Measurements from ENCODE around the gene MAGEA11.
"Not testable (repeated sequence)": the region's sequence is repeated elsewhere in the genome, so short reads cannot be mapped to it uniquely, and the experiment has no call there.

MAGEA11 gene, protein sequence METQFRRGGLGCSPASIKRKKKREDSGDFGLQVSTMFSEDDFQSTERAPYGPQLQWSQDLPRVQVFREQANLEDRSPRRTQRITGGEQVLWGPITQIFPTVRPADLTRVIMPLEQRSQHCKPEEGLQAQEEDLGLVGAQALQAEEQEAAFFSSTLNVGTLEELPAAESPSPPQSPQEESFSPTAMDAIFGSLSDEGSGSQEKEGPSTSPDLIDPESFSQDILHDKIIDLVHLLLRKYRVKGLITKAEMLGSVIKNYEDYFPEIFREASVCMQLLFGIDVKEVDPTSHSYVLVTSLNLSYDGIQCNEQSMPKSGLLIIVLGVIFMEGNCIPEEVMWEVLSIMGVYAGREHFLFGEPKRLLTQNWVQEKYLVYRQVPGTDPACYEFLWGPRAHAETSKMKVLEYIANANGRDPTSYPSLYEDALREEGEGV

DNA sequence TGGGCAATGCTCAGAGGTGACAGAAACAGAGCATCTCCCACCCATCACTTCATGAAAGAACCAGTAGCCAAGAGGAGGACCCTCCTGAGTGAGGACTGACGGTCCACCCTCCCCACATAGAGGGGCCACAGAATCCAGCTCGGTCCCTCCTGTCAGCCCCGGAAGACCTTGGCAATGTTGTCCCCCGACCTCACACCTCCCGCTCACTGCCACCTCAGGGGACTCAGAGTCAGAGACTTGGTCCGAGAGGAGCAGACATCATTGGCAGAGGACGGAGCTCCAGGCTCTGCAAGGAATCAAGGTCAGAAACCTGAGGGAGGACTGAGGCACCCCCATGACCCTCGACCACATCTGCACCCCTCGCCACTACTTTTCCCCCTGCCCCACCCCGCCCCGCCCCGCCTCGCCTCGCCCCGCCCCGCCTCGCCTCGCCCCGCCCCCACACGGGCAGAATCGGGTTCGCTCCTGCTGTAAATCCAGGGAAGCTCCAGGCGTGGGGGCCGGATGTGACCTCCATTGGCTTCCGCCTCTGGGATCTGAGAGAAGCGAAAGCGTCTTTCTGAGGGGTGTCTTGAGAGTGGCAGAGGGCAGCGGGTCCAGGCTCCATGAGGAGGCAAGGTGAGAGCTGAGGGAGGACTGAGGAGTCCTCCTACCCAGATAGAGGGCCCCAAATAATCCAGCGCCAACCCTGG is at the start of gene MAGEA11:
TSS of gene MAGEA11 (plus strand) at position 516 of the 692 bp plus-strand sequence. CDS start 1,100 bp downstream, outside the sequence.
- no peak for DNase-seq (ENCODE audit: low spot score)

- not testable (repeated sequence) for DNase-seq (ENCODE audit: low spot score)
Measured at GRCh38 chrX:149675088-149675487, 36.8 kb upstream of the MAGEA11 start.

GRCh38 chrX:149675554-149675953 is 36.3 kb upstream of the MAGEA11 start:
- not testable (repeated sequence) for DNase-seq (ENCODE audit: low spot score)

DNA sequence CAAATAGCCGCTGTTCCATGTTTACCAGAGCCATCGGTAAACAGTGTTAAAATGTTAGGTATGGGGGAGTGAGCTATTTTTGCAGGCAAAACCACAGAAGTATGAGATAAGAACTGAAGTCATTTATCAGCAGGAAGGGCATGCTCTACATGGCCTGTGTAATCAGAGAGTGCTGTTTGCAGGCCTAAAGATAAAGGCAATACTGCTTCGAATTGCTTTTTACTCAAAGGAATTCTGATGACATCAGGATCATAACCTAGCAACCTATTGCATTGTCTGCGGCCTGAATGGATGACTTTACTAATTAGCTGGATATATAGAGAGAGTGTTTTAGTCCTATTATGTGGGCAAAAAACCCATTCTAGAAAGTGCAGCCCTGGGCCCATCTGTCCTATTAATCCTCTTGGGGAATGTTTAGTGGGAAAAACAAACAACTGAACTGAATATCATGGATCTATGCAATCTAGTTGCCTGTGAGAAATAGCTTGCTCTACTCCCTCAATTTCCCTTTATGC is 32.6 kb upstream of the MAGEA11 start:
- DNase-seq (ENCODE audit: low spot score): not testable (repeated sequence)

GRCh38 chrX:149681182-149681581 is 30.7 kb upstream of the MAGEA11 start:
- DNase-seq (ENCODE audit: low spot score): no peak

DNA sequence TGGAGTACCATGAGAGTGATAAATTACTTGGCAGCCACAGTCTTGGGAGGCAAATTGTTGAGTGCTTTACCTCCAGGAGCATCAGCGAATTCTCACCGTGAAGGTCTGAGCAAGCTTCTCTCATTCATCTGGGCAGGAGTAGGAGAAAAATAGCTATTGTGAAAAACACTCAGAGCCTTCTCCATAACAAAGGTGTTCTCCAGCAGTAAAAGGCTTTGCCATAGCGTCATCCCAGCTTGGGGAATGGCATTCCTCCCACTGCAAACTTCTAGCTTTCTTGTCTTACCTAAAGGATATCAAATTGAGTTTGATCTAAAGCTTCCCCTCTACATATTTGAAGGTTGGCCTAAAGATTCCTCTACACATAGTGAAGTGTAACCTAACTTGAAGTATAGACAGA is 29.8 kb upstream of the MAGEA11 start:
- DNase-seq (ENCODE audit: low spot score): no peak

- DNase-seq (ENCODE audit: low spot score): no peak
Measured at GRCh38 chrX:149682956-149683947, 28.6 kb upstream of the MAGEA11 start.

DNA sequence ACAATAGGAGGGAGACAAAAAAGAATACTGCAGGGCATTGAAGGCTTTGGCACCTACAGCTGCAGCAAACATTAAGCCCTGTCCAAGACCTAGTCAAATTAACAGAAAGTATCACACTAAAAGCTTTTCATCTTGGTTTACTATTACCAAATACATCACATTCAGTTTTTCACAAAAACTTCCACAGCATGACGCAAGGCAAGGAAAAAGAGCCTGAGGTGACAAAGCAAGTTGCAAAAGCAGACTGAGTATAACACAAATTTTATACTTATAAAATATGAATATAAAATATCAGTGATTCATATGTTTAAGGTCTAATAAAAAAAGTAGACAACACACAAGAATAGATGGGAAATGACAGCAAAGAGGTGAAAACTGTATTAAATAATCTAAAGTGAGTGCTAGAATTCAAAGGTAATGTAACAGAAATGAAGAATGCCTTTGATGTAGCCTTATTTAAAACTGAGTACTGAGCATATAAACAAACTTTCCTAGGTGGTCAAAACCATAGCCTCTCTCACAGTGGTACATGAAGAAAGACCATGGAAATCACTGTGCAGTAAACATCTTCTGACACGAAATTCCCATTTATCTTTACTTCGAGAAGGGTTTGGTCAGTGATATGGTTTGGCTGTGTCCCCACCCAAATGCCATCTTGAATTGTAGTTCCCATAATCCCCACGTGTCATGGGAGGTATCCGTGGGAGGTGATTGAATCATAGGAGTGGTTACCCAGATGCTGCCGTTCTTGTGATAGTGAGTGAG is 27.7 kb upstream of the MAGEA11 start:
- no peak for DNase-seq (ENCODE audit: low spot score)

GRCh38 chrX:149687991-149688390 is 23.9 kb upstream of the MAGEA11 start:
- no peak for DNase-seq (ENCODE audit: low spot score)

DNA sequence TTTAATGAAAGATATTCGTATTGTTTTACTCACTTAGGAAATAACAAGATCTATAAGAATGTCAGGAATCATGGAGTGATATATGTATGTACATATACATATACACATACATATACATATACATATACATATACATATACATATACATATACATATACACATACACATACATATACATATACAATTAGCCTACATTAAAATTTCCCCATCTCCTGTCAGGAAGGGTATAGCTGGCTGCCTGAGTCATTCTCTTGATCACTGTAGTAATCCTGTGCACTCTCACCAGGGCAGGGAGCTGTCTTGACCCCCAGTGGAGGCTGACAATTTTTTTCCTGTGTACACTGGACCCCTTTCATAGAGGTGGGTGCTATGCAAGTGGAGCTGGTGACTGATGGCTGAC is 23.3 kb upstream of the MAGEA11 start:
- DNase-seq (ENCODE audit: low spot score): no peak

GRCh38 chrX:149691794-149692193 is 20.1 kb upstream of the MAGEA11 start:
- DNase-seq (ENCODE audit: low spot score): no peak

DNA sequence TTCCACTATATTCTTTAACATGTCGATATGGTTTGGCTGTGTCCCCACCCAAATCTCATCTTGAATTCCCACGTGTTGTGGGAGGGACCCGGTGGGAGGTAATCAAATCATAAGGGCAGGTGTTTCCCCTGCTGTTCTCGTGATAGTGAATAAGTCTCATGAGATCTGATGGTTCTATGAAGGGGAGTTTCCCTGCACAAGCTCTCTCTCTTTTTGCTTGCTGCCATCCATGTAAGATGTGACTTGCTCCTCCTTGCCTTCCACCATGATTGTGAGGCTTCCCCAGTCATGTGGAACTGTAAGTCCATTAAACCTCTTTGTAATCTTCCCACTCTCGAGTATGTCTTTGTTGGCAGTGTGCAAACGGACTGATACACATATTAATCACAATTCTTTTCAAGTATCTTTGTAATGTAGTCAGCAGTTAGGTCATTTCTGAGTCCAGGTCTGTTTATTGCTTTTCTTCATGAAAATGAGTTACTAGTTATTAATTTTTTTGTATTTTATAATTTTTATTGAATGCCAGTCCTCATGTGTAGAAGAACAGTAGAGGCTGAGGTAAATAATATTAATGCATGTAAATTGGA is 19.1 kb upstream of the MAGEA11 start:
- not testable (repeated sequence) for DNase-seq (ENCODE audit: low spot score)

GRCh38 chrX:149699761-149700160 is 12.1 kb upstream of the MAGEA11 start:
- DNase-seq (ENCODE audit: low spot score): no peak

DNA sequence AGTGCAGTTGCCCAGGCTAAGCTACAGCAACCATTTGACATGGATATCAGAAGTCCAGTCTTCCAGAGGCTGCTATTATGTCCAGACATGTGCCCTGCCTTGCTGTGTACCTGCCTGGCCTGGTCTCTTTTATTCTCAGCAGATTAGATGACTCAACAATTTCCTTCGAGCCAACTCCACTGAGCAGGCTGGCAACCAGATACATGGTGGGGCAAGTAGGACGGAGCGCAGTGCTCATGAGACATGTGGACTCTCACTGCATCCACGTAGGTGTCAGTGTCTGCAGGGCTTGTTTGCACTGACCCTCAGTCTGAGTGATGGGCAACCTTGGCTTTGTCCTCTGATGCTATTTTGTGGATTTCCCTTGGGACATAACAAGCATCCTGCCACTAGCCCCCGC is 7.2 kb upstream of the MAGEA11 start:
- no peak for DNase-seq (ENCODE audit: low spot score)

DNA sequence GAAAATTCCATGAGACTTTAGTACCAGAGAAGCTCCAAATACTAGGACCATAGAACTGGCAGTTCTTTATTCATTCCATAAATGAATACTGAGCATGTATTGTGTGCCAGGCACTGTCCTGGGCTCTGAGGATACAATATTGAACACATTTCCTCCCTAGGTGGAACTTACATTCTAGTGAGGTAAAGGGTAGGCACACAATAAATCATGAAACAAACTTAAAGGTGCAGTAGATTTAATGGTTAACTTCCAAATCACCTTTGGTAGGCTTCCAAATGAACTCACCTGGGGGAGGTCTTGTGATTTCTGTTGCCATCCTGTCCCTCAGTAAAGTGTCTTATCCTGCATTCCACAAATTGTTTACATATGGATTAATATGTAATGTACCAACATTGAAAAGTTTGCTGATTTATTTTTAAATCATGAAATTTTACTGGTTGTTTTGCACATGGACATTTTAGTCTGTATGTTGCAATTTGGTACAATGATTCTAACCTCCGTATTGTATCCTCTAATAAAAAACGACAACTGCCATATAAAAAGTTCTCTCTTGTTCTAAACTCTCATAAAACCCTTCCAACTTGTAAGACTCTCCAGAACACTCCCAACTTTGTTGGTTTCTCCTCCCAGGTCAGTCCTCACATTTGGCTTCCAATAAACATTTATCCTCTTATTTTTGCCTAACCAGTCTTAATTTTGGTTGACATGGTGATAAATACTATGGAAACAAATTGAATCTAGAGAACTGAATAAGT is 4.5 kb upstream of the MAGEA11 start:
- DNase-seq (ENCODE audit: low spot score): no peak

DNA sequence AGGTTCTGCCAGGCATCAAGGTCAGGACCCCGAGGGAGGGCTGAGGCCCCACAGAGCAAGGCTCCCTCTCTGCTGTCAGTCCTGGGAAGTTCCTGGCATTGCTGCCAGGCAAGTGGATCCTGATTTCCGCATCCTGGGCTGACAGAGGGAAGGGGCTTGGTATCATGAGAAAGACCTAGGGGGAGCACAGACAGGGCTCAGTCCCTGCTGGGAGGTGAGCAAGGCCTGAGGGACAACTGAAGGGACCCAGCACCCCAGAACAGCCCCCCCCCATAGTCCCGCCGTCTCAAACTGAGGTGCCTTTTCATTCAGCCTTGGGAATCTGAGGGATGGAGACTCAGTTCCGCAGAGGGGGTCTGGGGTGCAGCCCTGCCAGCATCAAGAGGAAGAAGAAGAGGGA is 971 bp downstream of the MAGEA11 start:
- DNase-seq (ENCODE audit: low spot score): no peak

DNA sequence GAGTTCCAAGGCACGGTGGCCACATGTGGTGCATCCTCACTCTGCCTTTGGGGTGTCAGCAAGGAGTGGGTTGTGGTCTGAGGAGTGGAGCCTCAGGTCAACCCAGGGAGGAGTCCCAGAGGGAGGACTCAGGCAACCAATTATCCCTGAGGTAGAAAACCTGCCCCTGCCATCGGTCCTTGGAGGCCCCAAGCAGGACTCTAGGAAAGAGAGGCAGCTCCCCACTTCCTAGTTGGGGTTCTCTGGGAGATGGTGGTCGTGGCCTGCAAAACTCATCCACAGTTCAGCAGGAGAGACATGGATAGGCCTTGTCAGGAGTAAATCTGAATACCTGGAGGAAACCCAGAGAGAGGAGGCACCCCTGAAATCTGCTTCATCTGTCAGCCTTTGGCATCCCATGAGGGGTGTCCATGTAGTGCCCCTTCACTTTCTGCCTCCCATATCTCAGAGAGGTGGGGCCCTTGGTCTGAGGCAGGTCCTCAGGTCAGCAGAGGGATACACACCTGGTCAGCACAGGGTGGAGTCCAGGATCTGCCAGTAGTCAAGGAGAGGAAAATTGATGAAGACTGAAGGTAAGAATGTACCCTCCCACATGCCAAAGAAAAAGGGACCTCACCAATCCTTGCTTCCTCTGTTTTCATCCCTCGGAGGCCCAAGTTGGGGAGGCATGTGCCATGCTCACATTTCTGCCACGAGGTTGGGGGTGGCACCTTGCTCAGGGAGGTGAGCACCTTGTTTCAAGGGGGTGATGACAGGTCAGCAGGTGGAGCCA is 1.6 kb downstream of the MAGEA11 start:
- no peak for DNase-seq (ENCODE audit: low spot score)

DNA sequence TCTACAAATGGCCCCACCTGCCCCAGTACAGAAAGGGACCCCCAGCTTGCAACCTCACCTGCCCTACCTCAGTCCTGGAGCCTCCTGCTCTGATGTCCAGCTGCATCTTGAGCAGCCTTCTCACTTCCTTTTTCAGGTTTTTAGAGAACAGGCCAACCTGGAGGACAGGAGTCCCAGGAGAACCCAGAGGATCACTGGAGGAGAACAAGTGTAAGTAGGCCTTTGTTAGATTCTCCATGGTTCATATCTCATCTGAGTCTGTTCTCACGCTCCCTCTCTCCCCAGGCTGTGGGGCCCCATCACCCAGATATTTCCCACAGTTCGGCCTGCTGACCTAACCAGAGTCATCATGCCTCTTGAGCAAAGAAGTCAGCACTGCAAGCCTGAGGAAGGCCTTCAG is 3.6 kb downstream of the MAGEA11 start:
- no peak for DNase-seq (ENCODE audit: low spot score)

DNA sequence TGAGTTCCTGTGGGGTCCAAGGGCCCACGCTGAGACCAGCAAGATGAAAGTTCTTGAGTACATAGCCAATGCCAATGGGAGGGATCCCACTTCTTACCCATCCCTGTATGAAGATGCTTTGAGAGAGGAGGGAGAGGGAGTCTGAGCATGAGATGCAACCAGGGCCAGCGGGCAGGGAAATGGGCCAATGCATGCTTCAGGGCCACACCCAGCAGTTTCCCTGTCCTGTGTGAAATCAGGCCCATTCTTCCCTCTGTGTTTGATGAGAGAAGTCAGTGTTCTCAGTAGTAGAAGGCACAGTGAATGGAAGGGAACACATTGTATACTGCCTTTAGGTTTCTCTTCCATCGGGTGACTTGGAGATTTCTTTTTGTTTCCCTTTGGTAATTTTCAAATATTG is 4.8 kb downstream of the MAGEA11 start:
- no peak for DNase-seq (ENCODE audit: low spot score)

Data from ecto neural progenitor cell (in vitro differentiated cells).